ENCODE results near the gene CDK17. TPM values are rescaled to one million over a fixed set of nuclear protein-coding genes. Genes with fewer than 3 reads are reported as not detected.

The CDK17 gene
- total RNA-seq, 1 donor from 2014 or later: 47.1 TPM

DNA sequence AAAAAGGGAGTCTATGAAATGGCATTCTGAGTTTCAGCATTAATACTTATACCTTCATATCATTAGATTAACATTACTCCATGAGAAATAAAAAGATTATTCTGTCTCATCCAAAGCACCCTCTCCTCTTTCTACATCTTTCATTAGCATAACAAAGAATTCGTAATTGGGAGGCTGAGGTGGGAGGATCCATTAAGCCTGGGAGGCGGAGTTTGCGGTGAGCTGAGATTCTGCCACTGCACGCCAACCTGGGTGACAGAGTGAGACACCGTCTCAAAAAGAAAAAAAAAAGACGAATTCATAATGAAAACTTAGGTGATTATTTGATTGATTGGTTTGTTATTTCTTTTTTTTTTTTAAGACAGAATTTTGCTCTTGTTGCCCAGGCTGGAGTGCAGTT is 1.8 kb upstream of the CDK17 start:
- Histone ChIP-seq H3K4me3 (no peak overlapping the region), H3K9me3 (no peaks in the 10 kb centered on the region), H3K27ac (peak overlapping the region; percentile 99), H3K36me3 (no peaks in the 10 kb centered on the region), H3K27me3 (no peaks in the 10 kb centered on the region), H3K4me1 (peaks cover 16% of the 10 kb centered on the region)
- intact Hi-C loops (cut with DNase I): no loop called here
- ATAC-seq (no peak), DNase-seq (no peak)
- TF ChIP-seq, protein P1, sequence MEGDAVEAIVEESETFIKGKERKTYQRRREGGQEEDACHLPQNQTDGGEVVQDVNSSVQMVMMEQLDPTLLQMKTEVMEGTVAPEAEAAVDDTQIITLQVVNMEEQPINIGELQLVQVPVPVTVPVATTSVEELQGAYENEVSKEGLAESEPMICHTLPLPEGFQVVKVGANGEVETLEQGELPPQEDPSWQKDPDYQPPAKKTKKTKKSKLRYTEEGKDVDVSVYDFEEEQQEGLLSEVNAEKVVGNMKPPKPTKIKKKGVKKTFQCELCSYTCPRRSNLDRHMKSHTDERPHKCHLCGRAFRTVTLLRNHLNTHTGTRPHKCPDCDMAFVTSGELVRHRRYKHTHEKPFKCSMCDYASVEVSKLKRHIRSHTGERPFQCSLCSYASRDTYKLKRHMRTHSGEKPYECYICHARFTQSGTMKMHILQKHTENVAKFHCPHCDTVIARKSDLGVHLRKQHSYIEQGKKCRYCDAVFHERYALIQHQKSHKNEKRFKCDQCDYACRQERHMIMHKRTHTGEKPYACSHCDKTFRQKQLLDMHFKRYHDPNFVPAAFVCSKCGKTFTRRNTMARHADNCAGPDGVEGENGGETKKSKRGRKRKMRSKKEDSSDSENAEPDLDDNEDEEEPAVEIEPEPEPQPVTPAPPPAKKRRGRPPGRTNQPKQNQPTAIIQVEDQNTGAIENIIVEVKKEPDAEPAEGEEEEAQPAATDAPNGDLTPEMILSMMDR (IDR thresholded peaks at IDR 0.05): no peak

DNA sequence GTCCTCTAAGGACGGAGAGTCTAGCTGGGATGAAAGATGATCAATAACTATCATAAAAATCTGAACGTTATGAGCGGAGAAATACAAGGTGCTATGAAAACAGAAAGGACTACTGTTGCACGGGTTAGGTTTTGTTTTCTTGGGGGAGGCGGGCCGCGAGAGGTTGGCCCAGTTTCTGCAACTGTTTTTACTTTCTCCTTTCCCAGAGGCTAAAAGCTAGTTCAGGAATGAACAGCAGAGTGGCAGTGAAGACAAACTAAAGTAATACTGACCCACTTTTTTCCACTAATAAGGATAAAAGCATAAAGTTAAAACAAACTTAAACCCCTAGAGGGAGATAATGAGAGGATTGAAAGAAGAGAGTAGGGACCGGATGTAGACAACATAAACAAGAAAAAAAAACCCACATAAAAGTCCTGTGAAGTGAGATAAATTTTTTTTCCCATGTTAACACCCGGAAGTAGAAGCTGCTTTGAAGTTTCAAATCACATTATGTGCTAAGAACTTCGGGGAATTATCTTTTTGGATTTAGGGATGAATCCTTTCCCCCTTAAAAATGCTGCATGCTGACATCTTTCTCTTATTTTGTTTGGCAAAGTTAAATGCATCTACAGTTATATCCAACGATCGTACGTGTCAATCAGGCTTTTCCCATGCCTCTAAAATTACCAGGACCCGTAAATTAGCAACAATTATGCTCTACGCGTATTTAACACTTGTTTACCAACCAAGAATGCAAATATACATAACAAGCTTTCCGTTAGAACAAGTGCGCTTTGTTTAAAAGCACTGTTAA is 1.0 kb upstream of the CDK17 start:
- DNase-seq (no peak), ATAC-seq (no peak)
- peaks cover 18% of the 10 kb centered on the region for H3K4me1 ChIP-seq
- H3K36me3 ChIP-seq: no peaks in the 10 kb centered on the region
- H3K4me3 ChIP-seq: peak overlapping the region; percentile 93
- intact Hi-C loops (cut with DNase I): no loop called here
- H3K27ac ChIP-seq: peak overlapping the region; percentile 99
- H3K9me3 ChIP-seq: no peaks in the 10 kb centered on the region
- no peaks in the 10 kb centered on the region for H3K27me3 ChIP-seq
- TF ChIP-seq, protein P1 (IDR thresholded peaks at IDR 0.05): peak; percentile 46

DNA sequence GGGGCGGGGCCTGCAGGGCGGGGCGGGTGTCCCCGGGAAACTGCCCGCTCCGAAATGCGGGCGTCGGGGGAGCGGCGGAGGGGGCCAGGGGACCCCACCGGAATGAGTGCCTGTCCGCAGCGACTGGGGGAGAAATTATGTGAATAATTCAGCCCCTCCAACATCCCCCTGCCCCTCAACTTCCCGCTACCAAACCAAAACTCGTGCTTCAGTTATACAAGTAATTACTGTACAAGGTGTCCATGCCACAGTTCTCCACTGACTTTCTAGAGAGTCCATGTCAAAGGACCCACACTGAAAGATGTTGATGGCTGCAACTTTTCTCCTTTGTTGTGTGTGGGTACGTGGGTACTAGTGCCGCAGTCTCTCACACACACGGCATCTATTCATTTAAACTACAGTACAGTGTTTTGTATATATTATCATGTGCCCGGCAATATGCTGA is 414 bp upstream of the CDK17 start:
- no peaks in the 10 kb centered on the region for H3K27me3 ChIP-seq
- peak overlapping the region; percentile 93 for H3K4me3 ChIP-seq
- no peaks in the 10 kb centered on the region for H3K9me3 ChIP-seq
- DNase-seq (no peak), ATAC-seq (peak; percentile 2)
- peaks cover 18% of the 10 kb centered on the region for H3K4me1 ChIP-seq
- TF ChIP-seq, protein P1 (IDR thresholded peaks at IDR 0.05): no peak
- intact Hi-C loops (cut with DNase I): no loop called here
- peak overlapping the region; percentile 99 for H3K27ac ChIP-seq
- H3K36me3 ChIP-seq: no peaks in the 10 kb centered on the region

DNA sequence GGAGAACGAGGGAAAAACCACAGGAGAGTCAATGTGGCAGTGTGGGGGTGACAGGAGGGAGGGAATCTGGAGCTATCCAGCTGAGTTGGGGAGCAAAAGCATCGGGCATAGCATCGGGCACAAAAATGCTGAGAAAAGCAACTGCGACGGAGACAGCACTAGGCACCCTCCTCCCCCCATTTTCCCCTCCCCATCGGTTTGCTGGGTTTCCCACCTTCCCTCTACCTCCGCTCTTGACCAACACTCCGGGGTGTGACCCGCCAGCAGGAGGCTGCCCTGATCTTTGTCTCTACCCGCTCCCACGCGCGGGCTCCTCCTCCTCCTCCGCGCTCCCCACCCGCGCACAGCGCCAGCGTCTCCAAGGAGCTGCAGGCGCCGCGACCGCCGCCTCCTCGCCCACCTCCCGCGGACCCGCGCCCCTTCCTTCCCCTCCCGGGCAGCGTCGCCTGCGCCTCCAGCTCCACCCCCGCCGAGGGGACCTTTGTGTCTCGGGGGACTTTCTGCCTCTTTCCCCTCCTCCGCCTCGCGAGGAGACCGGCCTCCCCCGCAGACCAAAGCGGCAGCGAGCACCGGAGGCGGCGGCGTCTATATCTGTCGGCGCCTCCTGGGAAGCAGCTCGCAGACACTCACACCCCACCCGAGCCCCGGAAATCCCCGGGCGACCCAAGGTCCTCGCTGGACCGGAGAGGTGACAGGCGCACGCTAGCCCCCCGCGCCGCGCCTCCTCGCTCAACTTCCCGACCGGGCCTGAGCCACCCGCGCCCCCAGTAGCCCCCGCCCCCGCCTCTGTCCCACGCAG is 920 bp downstream of the CDK17 start:
- peak overlapping the region; percentile 99 for H3K27ac ChIP-seq
- intact Hi-C loops (cut with DNase I): no loop called here
- H3K9me3 ChIP-seq: no peaks in the 10 kb centered on the region
- no peaks in the 10 kb centered on the region for H3K27me3 ChIP-seq
- H3K4me1 ChIP-seq: peaks cover 18% of the 10 kb centered on the region
- peak overlapping the region; percentile 93 for H3K4me3 ChIP-seq
- no peaks in the 10 kb centered on the region for H3K36me3 ChIP-seq
- DNase-seq (peak; percentile 89), ATAC-seq (peak; percentile 76)
- TF ChIP-seq, protein P1 (IDR thresholded peaks at IDR 0.05): peak; percentile 25

DNA sequence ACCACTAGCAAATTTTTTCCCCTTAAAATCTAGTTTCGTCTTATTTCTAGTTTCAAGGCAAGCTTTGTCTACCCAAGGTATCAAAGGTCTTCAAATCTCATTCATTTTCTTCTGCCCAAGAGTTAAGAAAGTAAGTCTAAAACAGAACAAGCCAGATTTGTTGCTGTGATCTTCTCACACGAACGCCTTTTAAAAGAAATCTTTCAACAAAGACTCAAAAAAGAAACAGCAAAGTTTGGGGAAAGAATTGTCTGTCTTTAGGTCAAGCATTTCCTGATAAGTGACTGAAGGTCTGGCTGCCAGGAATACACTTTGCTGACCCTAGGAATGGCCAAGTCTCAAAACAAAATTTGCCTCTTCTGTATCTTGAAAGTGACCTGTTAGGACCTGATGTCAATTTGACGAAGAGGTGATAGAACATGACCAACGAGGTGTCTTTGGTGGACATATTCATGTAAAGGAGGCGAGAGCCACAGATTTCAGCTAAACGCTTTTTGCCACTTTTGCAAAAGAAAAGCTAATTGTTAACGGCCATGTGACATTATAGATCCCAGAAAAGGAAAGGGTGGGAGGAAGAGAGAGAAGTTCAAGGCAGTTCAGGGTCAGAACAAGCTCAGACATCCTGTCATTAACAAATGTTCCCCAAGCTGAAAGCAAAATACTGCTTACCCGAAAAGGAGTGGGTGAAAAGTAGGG is 1.7 kb downstream of the CDK17 start:
- H3K4me1 ChIP-seq: peaks cover 18% of the 10 kb centered on the region
- H3K27me3 ChIP-seq: no peaks in the 10 kb centered on the region
- H3K4me3 ChIP-seq: peak overlapping the region; percentile 93
- DNase-seq (no peak), ATAC-seq (peak; percentile 23)
- no peaks in the 10 kb centered on the region for H3K36me3 ChIP-seq
- no peaks in the 10 kb centered on the region for H3K9me3 ChIP-seq
- peak overlapping the region; percentile 99 for H3K27ac ChIP-seq
- intact Hi-C loops (cut with DNase I): no loop called here
- TF ChIP-seq, protein P1 (IDR thresholded peaks at IDR 0.05): no peak

Data from upper lobe of right lung (tissue), 1 donor.